Stimulated activated CD8-positive, alpha-beta memory T cell treated with anti-CD3 and anti-CD28 coated beads, Interleukin-12 subunit alpha, Interleukin-12 subunit beta, amount 100 ng/mL, for 4 hours (primary cell): ENCODE data around the gene UGCG.
A peak's percentile ranks its signal among the peaks of the same experiment; 100 is the strongest.
"Not testable (repeated sequence)": the region's sequence is repeated elsewhere in the genome, so short reads cannot be mapped to it uniquely, and the experiment has no call there.

ENCODE experiments used
- DNase-seq: peaks from one replicate; pipeline ENCODE4 v3.0.0-alpha.2; 2020; ENCODE audit warnings: low read depth

UGCG gene

GRCh38 chr9:111920531-111920930, 23.9 kb downstream of the UGCG start:
- no peak for DNase-seq

GRCh38 chr9:111922324-111923013, 25.9 kb downstream of the UGCG start:
- no peak for DNase-seq

GRCh38 chr9:111924281-111924680, 27.7 kb downstream of the UGCG start:
- no peak for DNase-seq

GRCh38 chr9:111925017-111925770, 28.6 kb downstream of the UGCG start:
- DNase-seq: no peak

GRCh38 chr9:111925784-111926183, 29.2 kb downstream of the UGCG start:
- no peak for DNase-seq

- peak; percentile 18 for DNase-seq
Observed at GRCh38 chr9:111926421-111926875, 29.8 kb downstream of the UGCG start.

GRCh38 chr9:111928359-111928720, 31.7 kb downstream of the UGCG start:
- DNase-seq: no peak

GRCh38 chr9:111934747-111935146, 38.1 kb downstream of the UGCG start:
- DNase-seq: no peak

GRCh38 chr9:111936391-111936790, 39.8 kb downstream of the UGCG start:
- no peak for DNase-seq

- DNase-seq: no peak
Observed at GRCh38 chr9:111937301-111937700, 40.7 kb downstream of the UGCG start.

GRCh38 chr9:111937781-111938426, 41.3 kb downstream of the UGCG start:
- DNase-seq: peak; percentile 15

- no peak for DNase-seq
Observed at GRCh38 chr9:111938427-111938800, 41.8 kb downstream of the UGCG start.

- no peak for DNase-seq
Observed at GRCh38 chr9:111939322-111939721, 42.7 kb downstream of the UGCG start.

GRCh38 chr9:111940697-111941096, 44.1 kb downstream of the UGCG start:
- no peak for DNase-seq

- DNase-seq: no peak
Observed at GRCh38 chr9:111943200-111943599, 46.6 kb downstream of the UGCG start.

- no peak for DNase-seq
Observed at GRCh38 chr9:111943746-111944145, 47.1 kb downstream of the UGCG start.

GRCh38 chr9:111944241-111944866, 47.7 kb downstream of the UGCG start:
- no peak for DNase-seq

- DNase-seq: no peak
Observed at GRCh38 chr9:111945216-111945615, 48.6 kb downstream of the UGCG start.

GRCh38 chr9:111948109-111948508, 51.5 kb downstream of the UGCG start:
- DNase-seq: not testable (repeated sequence)

- no peak for DNase-seq
Observed at GRCh38 chr9:111948951-111949350, 52.3 kb downstream of the UGCG start.

- DNase-seq: no peak
Observed at GRCh38 chr9:111949919-111950318, 53.3 kb downstream of the UGCG start.

- DNase-seq: no peak
Observed at GRCh38 chr9:111952559-111952958, 55.9 kb downstream of the UGCG start.

- no peak for DNase-seq
Observed at GRCh38 chr9:111953444-111953843, 56.8 kb downstream of the UGCG start.
